GM18868 (cell line): Measurements from ENCODE around the gene INPP5A.
"Not testable (repeated sequence)": the region's sequence is repeated elsewhere in the genome, so short reads cannot be mapped to it uniquely, and the experiment has no call there.

Experiments
- ATAC-seq: cut with Tn5 transposase; IDR thresholded peaks from one replicate; pipeline ENCODE4 v1.9.1; 2021; ENCODE audit warnings: mild to moderate bottlenecking, moderate library complexity; ENCODE audit not compliant: unreplicated experiment

The INPP5A gene

DNA sequence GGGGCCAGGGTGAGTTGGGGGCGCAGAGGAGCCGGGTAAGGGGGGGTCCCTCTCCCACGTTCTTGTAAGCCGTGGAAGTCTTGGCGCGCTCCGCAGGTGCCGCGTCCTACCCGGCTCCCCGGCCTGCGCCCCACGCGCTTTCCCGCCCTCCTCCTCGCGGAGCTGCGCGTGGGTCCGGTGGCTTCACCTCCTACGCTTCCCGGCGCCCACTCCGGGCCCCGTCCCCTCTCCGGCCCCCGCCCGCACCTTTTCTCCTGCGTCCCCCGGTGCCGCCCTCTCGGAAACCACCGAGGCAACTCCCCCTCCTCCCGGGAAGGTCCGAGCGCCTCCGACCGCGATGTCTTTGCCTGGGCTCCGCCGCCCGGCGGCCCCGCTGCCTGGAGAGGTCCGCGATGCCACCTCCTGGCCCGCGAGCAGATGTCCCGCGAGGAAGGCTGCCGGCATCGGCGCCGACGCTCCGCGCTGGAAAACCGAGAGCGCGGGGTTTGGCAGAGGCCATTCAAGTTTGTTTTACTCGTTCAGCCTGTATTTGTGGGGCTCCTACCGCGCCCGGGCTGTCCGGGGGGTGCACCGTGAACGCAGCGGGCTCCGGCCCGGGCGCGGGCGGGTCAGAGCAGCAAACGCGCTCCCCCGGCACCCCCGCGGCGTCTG is 250.7 kb downstream of the INPP5A start:
- ATAC-seq, result no peak

DNA sequence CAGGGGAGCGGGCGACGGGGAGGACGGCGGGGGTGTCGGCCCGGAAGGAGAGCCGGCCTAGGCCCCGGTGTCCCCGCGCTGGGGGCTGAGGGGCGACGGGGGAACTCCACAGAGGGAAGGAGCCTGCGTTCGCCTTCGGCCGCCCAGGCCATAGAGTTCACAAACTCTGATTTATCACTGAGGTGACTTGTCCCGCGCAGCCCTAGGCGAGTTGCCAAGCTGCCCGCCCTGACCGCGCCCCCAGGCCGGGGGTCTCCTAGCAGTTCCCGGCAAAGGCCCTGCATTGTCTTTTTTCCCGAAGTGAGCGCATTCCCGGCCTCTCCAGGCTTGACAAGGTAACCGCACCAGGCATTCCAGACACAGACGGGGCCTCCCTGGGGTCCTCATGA is 251.2 kb downstream of the INPP5A start:
- ATAC-seq, result no peak

DNA sequence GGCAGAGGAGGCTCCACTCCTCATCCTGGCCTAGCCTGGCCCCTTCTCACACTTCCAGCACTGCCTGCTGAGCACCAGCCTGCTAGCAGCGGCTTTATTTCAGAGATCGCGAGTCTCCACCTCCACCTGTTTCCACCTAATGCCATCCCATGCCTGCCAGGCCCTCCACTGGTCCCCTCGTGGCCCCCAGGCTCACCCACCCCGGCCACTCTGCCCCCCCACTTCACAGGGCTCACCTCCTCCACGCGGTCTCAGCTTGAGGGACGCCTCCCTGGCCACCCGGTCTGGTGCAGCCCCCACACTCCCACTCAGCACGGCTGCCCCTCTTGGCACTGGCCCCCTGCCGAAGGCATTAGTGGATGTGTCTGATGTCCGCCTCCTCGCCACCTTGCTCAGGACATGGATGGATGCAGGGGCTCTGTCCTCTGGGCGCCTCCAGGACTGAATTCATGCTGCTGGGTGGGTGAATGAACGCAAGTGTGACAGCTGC is 252.1 kb downstream of the INPP5A start:
- no peak for ATAC-seq

DNA sequence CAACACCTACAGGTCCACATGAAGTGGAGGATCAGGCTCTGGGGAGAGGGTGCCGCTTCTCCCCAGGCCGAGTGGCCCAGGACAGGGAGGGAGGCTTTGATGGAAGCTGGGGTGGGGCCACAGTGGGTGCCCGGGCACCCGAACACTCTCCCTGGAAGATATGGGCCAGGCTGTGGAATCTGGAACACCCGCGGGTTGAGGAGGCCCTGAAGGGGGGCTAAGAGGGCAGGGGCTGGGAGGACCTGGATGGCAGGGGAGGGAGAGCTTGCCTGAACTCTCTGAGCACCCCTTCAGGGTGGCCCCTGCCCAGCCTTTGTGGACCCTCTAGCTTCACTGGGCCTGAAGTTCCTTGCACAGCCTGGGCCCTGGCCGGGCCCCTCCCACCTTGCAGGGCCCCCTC is 252.9 kb downstream of the INPP5A start:
- ATAC-seq, result no peak

DNA sequence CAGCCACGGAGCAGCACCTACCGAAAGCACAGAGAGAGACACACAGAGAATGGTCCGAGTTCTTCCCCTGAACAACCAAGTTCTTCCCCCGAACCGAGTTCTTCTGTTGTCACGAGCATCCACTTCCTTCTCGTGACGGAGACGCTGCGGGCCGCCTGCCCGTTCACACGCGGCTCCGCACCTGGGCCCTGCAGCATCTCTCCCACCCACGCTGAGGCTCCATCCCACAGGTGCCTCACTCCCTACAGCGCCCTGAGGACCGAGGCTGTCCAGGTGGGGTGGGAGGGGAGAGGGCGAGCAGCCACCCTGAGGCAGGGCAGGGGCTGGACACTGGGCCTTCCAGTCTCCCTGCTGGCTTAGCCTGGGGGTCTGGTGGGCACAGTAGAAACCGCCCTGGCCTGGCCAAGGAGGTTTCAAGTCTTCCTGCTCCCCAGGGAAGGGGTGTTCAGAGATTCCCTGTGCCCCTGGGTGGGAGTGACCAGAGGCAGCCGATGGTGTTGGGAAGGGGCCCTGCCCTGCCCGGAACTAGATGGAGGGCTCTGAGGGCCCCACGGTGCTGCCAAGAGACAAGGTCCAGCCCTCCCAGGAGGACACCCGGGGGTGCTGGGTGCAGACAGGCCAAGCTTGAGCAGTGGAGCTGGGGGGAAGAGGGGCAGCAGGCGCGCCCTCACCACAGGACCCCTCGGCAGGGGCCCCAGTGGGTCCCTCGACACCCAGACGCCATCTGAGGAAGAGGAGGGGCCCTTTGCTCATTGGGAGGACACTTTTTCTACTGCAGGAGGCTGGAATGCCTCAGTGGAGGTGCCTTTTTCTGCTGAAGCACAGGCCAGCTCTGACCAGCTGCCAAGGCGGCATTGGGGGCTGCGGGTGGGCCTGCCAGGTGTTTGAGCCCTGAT is 253.6 kb downstream of the INPP5A start:
- no peak for ATAC-seq

DNA sequence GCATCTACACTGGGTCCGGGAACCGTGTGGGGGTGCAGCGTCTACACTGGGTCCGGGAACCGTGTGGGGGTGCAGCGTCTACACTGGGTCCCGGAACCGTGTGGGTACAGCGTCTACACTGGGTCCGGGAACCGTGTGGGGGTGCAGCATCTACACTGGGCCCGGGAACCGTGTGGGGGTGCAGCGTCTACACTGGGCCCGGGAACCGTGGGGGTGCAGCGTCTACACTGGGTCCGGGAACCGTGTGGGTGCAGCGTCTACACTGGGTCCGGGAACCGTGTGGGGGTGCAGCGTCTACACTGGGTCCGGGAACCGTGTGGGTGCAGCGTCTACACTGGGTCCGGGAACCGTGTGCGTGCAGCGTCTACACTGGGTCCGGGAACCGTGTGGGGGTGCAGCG is 254.5 kb downstream of the INPP5A start:
- ATAC-seq, result not testable (repeated sequence)

DNA sequence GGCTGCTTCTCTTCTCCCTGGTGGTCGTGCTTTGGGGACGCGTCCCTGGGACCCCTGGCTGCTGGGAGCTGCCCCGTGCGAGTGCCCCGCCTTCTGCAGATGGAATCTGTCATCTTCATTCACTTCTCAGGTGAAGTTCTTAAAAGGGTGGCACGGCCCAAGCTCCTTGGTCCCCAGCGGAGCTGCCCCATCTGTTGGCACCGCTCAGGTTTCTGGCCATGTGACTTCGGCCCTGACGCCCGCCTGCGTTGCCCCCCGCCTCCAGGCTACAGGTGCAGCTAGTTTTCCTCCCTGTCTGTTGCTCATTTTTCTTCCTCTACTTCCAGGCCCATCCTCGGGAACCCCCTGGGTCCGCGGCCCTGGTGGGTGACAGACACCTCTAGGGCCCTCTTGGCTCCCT is 255.2 kb downstream of the INPP5A start:
- no peak for ATAC-seq

DNA sequence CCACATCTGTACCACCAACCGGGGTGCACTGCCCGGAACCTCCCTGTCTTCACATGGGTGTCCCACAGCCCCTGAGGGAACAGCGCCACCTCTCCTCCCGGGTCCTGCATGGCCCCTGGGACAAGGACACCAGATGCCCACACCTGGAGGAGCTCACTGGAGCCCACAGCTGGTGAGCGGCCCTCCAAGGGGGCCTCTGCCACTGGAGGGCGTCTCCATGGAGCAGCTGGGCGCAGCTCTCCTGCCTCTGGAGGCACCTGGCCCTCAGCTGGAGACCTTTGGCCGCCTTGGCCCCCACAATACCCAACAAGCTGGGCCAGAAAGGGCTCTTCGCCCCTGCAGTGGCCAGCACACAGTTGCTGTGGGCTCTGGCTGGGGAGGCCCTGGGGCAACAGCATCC is 255.6 kb downstream of the INPP5A start:
- no peak for ATAC-seq

DNA sequence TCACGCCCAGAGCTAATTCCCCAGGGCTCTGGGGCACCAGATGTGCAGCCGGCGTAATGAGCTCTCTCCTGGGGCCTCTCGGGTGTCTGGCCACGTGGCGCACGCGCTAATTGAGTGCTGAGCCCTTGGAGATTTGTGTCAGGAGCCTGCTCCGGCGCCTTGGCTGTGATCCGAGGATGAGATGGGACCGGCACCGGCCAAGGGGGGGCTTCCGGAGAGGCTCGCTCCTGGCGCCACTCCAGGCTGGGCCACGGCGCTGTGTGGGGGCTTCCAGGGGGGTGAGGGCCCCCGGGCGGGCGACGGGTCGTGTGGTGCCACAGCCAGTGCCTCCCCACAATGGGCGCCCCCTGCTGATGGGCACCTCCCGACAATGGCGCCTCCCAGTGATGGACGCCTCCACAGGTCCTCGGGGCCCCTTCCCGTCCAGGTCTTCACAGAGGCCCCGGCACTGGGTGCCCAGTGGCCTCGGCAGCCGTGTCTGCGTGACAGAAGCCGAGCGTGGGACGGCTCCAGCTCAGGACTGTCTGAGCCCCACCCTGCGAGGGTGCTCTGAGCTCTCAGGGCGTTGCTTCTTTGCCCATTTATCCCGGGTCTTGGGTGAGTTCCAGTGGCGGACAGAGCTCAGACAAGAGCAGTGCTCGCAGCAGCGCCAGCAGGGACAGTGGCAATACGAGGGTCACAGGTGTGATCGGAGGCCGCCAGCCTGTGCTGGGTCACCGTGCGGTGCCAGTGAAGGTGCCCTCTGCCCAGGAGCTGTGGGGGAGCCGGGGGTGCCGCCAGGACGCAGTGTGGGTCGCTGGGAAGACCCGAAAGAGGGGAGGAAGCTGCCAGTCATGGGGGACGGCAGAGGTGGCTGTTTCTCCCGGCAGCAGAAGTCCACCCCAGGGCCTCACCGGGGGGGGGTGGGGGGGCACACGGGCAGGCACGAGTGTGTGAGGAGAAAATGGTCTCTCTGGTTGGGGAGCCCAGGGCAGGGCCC is 256.6 kb downstream of the INPP5A start:
- ATAC-seq, result no peak

DNA sequence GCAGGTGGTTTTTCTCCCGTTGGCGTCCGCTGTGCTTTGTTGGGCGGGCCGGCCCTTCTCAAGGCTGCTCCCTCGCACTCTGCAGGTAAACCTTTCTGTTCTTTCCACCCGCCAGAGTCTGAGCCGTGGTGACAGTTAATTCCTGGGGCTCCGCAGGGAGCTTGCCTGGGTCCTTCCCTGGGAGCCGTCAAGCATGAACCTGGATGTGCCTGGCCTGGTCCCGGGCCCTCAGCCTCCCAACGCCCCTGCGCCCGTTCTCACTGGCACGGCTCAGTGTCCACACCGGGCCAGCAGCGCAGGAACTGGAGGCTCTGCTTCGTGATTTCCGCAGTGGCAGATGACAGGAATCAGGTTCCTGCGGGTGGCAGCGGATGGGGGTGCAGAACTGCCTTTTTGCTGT is 259.3 kb downstream of the INPP5A start:
- ATAC-seq, result no peak

DNA sequence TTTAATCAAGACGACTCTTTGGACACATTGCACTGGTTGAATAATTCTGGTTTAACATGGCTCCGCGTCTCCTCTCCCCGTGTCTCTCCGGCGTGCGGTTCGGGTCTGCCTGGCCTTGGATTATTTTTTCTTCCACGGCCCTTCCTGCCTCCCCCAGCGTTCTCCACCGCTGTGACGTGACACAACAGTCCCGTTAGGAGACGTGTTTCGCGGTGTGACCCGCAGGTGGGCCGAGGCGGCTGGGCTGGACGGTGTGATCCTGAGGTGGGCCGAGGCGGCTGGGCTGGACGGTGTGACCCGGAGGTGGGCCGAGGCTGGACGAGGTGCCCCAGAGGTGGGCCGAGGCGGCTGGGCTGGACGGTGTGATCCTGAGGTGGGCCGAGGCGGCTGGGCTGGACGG is 260.4 kb downstream of the INPP5A start:
- not testable (repeated sequence) for ATAC-seq

DNA sequence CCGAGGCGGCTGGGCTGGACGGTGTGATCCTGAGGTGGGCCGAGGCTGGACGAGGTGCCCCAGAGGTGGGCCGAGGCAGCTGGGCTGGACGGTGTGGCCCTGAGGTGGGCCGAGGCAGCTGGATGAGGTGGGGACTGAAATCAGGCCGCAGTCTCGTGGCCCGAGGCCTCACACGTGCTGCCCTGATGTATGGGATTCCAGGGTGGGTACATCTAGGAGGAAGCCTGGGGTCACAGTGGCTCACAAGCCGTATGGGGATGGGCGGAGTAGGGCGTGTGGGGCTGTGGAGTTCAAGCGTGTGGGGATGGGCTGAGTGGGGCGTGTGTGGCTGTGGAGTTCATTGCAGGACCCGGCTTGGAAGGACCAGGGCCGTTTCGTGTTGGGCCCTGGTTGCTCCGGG is 260.8 kb downstream of the INPP5A start:
- no peak for ATAC-seq

DNA sequence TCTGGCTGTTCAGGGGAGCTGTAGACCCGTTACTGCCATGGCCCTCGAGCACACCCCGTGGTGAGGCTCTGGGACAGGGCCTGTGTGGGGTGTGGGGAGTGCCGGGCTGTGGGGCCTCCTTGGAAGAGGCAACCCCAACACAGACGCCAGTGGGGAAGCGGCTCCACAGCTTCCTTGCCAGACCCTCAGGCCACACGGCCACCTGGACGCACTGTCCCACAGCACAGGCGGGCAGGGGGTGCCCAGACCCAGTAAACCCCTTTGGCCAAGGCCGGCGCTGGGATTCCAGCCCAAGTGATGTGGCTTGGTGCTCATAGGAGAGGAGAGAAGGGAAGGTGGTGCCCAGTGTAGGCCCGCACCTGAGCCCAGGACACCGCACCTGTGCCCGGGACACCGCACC is 261.3 kb downstream of the INPP5A start:
- ATAC-seq, result no peak

DNA sequence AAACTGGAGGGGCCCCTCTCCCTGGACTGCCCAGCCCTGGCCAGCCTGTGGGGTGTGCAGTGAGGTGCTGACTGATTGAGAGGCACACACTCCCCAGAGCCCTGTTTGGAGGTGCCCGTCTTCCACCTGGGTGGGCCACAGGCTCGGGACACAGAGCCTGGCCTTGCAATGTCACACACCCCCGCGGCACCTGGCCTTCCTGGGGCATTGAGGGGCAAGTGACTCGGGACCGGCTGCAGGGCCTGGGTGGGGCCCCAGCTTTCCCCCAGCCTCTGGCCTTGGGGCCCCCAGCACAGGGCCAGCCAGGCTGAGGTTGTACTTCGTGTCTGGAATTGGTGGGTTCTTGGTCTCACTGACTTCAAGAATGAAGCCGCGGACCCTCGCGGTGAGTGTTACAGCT is 262.3 kb downstream of the INPP5A start:
- no peak for ATAC-seq

DNA sequence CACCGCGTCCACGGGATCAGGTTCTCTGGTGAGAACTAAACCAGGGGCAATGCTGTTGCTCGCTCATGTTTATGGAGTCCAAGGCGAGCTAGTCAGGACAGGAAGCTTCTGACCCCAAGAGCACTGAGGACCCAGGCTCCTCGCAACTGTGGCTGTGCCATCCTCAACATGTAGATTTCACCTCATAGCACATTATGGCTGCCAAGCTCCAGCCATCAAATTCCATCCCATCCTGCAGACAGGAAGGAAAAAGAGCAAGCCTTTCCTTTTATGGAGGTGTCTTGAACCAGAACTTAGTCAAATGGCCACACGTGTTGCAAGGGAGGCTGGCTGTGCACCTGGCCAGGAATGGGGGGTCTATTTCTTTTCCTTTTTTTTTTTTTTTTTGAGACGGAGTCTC is 264.5 kb downstream of the INPP5A start:
- ATAC-seq, result no peak

DNA sequence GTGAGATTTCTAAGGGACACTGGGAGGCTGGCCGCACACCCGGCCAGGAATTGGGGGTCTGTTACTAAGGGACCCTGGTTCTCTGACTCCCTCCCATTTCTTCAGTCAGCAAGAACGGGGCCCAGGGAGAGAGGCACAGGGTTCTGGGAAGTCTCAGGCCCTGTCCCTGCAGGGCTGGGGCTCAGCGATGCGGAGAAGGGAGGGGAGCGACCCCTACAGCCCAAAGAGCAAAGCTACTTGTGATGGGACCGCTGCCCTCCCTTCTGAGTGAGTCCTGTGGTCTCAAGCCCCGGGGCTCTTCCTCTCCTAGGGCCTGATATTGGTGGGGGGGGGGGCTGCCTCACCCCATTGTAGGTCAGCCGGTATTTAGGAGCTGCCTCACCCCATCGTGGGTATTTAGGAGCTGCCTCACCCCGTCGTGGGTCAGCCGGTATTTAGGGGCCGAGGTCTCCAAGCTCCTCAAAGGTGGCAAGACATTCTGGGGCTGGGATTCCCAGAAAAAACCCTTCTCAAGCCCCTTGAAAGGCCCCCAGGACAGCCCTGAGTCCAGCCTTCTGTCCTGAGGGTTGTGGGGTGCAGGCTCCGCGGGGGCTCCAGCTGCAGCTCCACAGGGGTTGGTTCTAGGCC is 265.2 kb downstream of the INPP5A start:
- ATAC-seq, result no peak

DNA sequence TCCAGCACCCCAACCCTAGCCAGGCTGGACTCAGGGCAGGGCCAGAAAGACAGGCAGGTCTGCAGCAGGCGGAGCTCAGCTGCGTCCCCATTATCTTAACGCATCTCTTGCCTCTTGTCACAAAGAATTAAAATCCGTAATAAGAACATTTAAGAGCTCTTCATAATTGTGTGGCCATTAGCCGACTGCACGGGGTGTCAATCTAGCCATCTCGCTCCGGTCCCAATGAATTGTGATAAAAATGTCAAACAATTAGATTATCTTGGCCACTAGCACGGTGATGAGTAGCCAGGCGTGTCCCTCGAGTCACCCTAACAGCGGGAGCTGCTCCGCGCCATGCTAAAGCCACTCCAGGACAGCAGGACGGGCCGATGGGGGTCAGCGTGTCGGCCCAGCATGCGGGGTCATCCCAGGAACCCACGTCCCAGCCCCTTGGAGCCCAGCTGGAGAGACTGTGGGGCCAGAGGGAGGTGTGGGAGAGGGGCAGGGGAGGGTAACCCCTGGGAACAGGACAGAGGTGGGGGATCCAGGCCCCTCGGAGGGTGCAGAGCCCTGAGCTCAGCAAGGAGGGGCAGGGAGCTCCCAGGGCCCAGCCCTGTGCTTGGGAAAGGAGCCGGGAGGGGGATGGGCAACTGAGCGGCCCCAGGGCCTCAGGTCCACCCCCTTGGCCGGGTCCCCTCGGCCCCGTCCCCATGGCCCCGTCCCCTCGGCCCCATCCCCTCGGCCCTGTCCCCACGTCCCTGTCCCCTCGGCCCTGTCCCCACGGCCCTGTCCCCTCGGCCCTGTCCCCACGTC is 266.0 kb downstream of the INPP5A start:
- no peak for ATAC-seq

DNA sequence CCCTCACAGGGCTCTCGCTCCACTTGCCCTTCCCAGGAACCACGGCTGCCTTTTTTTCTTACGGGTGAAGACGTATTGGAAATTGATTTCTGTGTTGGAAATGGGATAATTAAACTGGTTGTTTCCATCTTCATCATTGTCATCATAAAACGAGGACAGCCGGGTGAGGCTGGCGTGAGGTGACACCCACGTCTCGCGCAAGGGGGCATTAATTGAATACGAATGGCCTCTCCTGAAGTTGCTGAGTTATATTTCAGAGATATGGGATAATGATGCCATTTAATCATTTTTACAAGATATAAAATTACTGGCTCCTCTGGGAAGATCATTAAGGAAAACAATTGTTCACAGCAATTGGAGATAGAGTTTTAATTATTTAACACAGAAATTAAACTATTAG is 266.7 kb downstream of the INPP5A start:
- no peak for ATAC-seq

DNA sequence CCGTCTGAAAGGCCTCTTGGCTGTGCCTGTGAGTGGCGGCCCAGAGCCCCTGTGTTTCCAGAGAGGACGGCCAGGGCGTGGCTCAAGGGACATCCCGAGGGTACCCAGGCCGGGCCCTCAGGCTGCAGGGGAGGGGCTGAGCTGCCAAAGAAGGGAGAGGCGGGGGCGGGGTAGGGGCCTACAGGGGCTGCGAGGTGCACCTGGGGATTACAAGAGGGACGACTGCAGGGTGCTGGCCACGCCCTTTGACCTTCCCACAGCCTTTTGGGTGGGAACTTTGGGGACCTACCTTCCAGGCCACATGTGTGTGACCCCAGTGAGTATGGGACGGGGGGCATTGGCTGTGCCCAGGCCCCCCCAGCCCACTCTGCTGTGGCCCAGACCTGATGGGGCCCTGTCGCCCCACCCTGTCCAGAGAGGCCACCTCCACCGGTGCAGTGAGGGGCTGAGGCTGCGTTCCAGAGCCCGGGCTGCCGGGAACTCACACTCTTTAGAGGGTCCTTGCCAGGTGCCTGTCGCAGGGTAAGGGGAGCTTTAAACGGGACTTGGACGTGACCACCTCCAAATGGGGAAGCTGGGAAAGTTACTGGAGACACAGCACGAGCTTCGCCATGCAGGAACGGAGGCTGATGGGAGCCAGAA is 267.3 kb downstream of the INPP5A start:
- no peak for ATAC-seq
